Gastrocnemius medialis (tissue), 4 donors: ENCODE data around the gene CAB39. TPM values are rescaled to one million over a fixed set of nuclear protein-coding genes. Genes with fewer than 3 reads are reported as not detected.
"Not testable (repeated sequence)": the region's sequence is repeated elsewhere in the genome, so short reads cannot be mapped to it uniquely, and the experiment has no call there.

Source experiments
- ATAC-seq, 2 donors: fragments of 150-250 bp; one replicate each; pipeline ENCODE4 v1.9.1; 2016
- DNase-seq, 2 donors: peaks; one replicate each; pipeline ENCODE4 v3.0.0-alpha.2; 2019
- H3K27ac ChIP-seq, 4 donors: fragments of 200-600 bp; sonication (generic); 1 replicate in 1 of 4; 2 replicates in 3 of 4; pipeline ENCODE4 v1.5.1; 2016 to 2018; ENCODE audit warnings: mild to moderate bottlenecking in 2 of 4, moderate library complexity in 1 of 4
- H3K27me3 ChIP-seq, 3 donors: fragments of 200-600 bp; sonication (generic) in 2 of 3; 1 replicate in 1 of 3; 2 replicates in 2 of 3; pipeline versions ENCODE4 v1.5.1 to v1.6.0; 2016 to 2019; ENCODE audit warnings: mild to moderate bottlenecking in 1 of 3, moderate library complexity in 1 of 3
- H3K36me3 ChIP-seq, 2 donors: fragments of 200-600 bp; sonication (generic) in 1 of 2; one replicate each; pipeline ENCODE4 v1.5.1; 2017 to 2018
- H3K4me1 ChIP-seq, 2 donors: fragments of 200-600 bp; sonication (generic) in 1 of 2; one replicate each; pipeline ENCODE4 v1.5.1; 2016 to 2017; ENCODE audit warnings: mild to moderate bottlenecking in 2 of 2
- H3K4me3 ChIP-seq, 4 donors: fragments of 200-600 bp; sonication (generic) in 3 of 4; 1 replicate in 1 of 4; 2 replicates in 3 of 4; pipeline ENCODE4 v1.5.1; 2016 to 2019; ENCODE audit warnings: mild to moderate bottlenecking in 2 of 4
- H3K9me3 ChIP-seq, 3 donors: fragments of 200-600 bp; sonication (generic) in 2 of 3; 1 replicate in 1 of 3; 2 replicates in 2 of 3; pipeline ENCODE4 v1.5.1; 2016 to 2019
- CTCF ChIP-seq, 5 experiments: fragments of 450-650 bp in 3 of 5; fragments of 200-600 bp in 2 of 5; sonication (generic) in 2 of 5; IDR thresholded peaks in 4 of 5; conservative IDR thresholded peaks in 1 of 5; 1 replicate in 4 of 5; 2 replicates in 1 of 5; pipeline ENCODE4 v1.5.1; 2016 to 2019; ENCODE audit warnings: antibody characterized with exemption in 5 of 5, mild to moderate bottlenecking in 3 of 5, moderate library complexity in 3 of 5
- POLR2A ChIP-seq, 2 donors: fragments of 450-650 bp; IDR thresholded peaks; one replicate each; pipeline ENCODE4 v1.6.1; 2017; ENCODE audit warnings: antibody characterized with exemption in 2 of 2, mild to moderate bottlenecking in 2 of 2, moderate library complexity in 2 of 2
- in situ Hi-C, 4 donors: fragments of 200-750 bp; cut with MboI; loops; one replicate each; pipeline versions ENCODE4 v1.15.0 to v1.8.0; 2017; ENCODE audit warnings: low sequenced_read_pairs in 4 of 4
- intact Hi-C: fragments of 100-400 bp; cut with DNase I; formaldehyde crosslinking; loops from one replicate; pipeline ENCODE4 v1.15.1; 2023; ENCODE audit warnings: low total_unique reads
- total RNA-seq, 4 donors: library from RNA; depleted of rRNA; stranded (reverse); fragments of >200 nt; gene quantifications; one replicate each; pipeline versions ENCODE4 v1.1.0 to v1.2.3, GENCODE V29; 2016

The CAB39 gene
- total RNA-seq, 4 donors from 2014 or later: 93.9 to 211 (median 133) TPM

GRCh38 chr2:230695551-230695950 is 17.1 kb upstream of the CAB39 start:
- H3K36me3 ChIP-seq: no peaks in the 10 kb centered on the region
- DNase-seq (no peak), ATAC-seq (no peak)
- H3K9me3 ChIP-seq: no peaks in the 10 kb centered on the region
- H3K27ac ChIP-seq: no peak overlapping the region
- H3K27me3 ChIP-seq: no peaks in the 10 kb centered on the region
- no peak overlapping the region for H3K4me3 ChIP-seq
- peaks cover 0 to 7% of the 10 kb centered on the region in 2 donors for H3K4me1 ChIP-seq
- in situ Hi-C loops: no loop called here
- intact Hi-C loops: no loop called here
- TF ChIP-seq POLR2A (IDR thresholded peaks at IDR 0.05) (no peak), CTCF (IDR thresholded peaks at IDR 0.05 in 4 of 5, conservative IDR thresholded peaks at IDR 0.05 in 1 of 5) (no peak)

GRCh38 chr2:230696670-230697069 is 16.0 kb upstream of the CAB39 start:
- in situ Hi-C loops (no loop called here), intact Hi-C loops (no loop called here)
- Histone ChIP-seq H3K27me3 (no peaks in the 10 kb centered on the region), H3K36me3 (no peaks in the 10 kb centered on the region), H3K9me3 (no peaks in the 10 kb centered on the region), H3K27ac (no peak overlapping the region), H3K4me3 (no peak overlapping the region), H3K4me1 (peaks cover 0 to 5% of the 10 kb centered on the region in 2 donors)
- no peak for TF ChIP-seq CTCF (IDR thresholded peaks at IDR 0.05 in 4 of 5, conservative IDR thresholded peaks at IDR 0.05 in 1 of 5)
- TF ChIP-seq POLR2A (IDR thresholded peaks at IDR 0.05): no peak
- ATAC-seq: no peak
- DNase-seq: no peak

- H3K4me3 ChIP-seq: no peak overlapping the region
- no peak for ATAC-seq
- no peak overlapping the region for H3K27ac ChIP-seq
- intact Hi-C loops (no loop called here), in situ Hi-C loops (no loop called here)
- TF ChIP-seq POLR2A (IDR thresholded peaks at IDR 0.05) (no peak), CTCF (IDR thresholded peaks at IDR 0.05 in 4 of 5, conservative IDR thresholded peaks at IDR 0.05 in 1 of 5) (no peak)
- DNase-seq: no peak
- peaks cover 0 to 5% of the 10 kb centered on the region in 2 donors for H3K4me1 ChIP-seq
- no peaks in the 10 kb centered on the region for H3K36me3 ChIP-seq
- no peaks in the 10 kb centered on the region for H3K27me3 ChIP-seq
- no peaks in the 10 kb centered on the region for H3K9me3 ChIP-seq
Measured at GRCh38 chr2:230697676-230698075, 15.0 kb upstream of the CAB39 start.

GRCh38 chr2:230698753-230699152 is 13.9 kb upstream of the CAB39 start:
- H3K4me3 ChIP-seq, ATAC-seq, in situ Hi-C loops, H3K27ac ChIP-seq, H3K4me1 ChIP-seq, DNase-seq, H3K9me3 ChIP-seq, H3K27me3 ChIP-seq, intact Hi-C loops, H3K36me3 ChIP-seq: not testable (repeated sequence)

- in situ Hi-C loops: no loop called here
- intact Hi-C loops: no loop called here
- ATAC-seq: peak; percentile 70 to 90
Measured at GRCh38 chr2:230700447-230700846, 12.2 kb upstream of the CAB39 start.

More at GRCh38 chr2:230700447-230700846, 12.2 kb upstream of the CAB39 start:
- Histone ChIP-seq H3K27ac (peak overlapping the region in 1 of 4 donors; percentile 47), H3K9me3 (no peaks in the 10 kb centered on the region), H3K4me1 (peaks cover 0 to 5% of the 10 kb centered on the region in 2 donors), H3K4me3 (no peak overlapping the region), H3K36me3 (no peaks in the 10 kb centered on the region), H3K27me3 (no peaks in the 10 kb centered on the region)
- TF ChIP-seq POLR2A (IDR thresholded peaks at IDR 0.05) (no peak), CTCF (IDR thresholded peaks at IDR 0.05 in 4 of 5, conservative IDR thresholded peaks at IDR 0.05 in 1 of 5) (no peak)
- no peak for DNase-seq
